Measurements from ENCODE around the gene ACSF2. TPM values are rescaled to one million over a fixed set of nuclear protein-coding genes. Genes with fewer than 3 reads are reported as not detected.

The ACSF2 gene
- total RNA-seq: 31.5 and 34.5 TPM in 2 replicates
- long read RNA-seq, transcript ACSF2-201 (16 exons, 2,235 nt): major isoform, 12 of 20 reads
- long read RNA-seq, partial matches to known transcripts: 7 of 20 reads
- long read RNA-seq, other reads (novel, unspliced or antisense): 1 of 20 reads

GRCh38 chr17:50425682-50426471 is at the start of gene ACSF2:
Gene ACSF2 (plus strand): TSS chr17:50426218. CDS start chr17:50426262, 44 bp downstream.
- Mint-ChIP-seq H3K9me3 (peaks cover 3% of the 10 kb centered on the region), H3K27me3 (ENCODE audit: low read depth) (no peaks in the 10 kb centered on the region), H3K4me3 (peak within 1 kb of the TSS; percentile 85), H3K4me1 (peaks cover 36% of the 10 kb centered on the region), H3K36me3 (ENCODE audit: low read depth) (no peaks in the 10 kb centered on the region), H3K27ac (ENCODE audit: unreplicated experiment) (peak within 1 kb of the TSS; percentile 78)
- peak; percentile 45 for DNase-seq (ENCODE audit: low read depth, low spot score)
- TF ChIP-seq, protein P1, sequence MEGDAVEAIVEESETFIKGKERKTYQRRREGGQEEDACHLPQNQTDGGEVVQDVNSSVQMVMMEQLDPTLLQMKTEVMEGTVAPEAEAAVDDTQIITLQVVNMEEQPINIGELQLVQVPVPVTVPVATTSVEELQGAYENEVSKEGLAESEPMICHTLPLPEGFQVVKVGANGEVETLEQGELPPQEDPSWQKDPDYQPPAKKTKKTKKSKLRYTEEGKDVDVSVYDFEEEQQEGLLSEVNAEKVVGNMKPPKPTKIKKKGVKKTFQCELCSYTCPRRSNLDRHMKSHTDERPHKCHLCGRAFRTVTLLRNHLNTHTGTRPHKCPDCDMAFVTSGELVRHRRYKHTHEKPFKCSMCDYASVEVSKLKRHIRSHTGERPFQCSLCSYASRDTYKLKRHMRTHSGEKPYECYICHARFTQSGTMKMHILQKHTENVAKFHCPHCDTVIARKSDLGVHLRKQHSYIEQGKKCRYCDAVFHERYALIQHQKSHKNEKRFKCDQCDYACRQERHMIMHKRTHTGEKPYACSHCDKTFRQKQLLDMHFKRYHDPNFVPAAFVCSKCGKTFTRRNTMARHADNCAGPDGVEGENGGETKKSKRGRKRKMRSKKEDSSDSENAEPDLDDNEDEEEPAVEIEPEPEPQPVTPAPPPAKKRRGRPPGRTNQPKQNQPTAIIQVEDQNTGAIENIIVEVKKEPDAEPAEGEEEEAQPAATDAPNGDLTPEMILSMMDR (conservative IDR thresholded peaks at IDR 0.05): no peak

DNA sequence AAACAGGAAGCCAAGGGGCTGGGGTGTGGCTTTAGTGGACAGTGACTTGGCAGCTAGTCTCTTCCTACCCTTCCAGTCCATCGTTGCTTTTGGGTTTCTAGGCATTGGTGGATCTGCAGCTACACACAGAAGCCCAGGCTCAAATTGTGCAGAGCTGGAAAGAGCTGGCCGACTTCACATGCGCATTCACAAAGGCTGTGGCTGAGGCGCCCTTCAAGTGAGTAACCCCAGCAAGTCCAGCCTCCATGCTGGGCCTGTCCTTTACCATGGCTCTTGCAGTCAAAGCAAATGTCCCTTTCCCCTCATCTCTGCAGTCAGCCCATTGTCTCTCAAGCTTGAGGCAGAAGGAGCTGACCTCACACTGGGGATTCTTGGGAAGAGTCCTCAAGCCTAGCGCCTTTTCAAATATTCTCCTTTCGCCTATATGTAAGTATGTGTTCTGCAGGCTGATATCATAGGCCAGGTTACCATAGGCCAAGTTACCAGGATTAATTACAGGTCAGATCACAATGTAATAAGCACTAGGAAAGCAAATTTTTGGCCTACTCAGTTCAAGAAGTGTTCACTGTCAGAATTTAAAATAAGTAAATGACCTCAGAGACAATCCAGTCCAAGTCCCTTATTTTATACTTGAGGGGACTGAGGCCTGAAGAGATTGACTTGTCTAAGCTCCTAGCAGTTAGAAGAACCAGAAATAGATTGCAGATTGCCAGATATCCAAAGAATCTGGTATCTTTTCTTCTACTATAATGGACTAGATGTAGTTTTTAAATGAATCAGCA is 46.5 kb upstream of the ACSF2 start:
- Mint-ChIP-seq H3K36me3 (ENCODE audit: low read depth) (peaks cover 15% of the 10 kb centered on the region), H3K27ac (ENCODE audit: unreplicated experiment) (no peak overlapping the region), H3K27me3 (ENCODE audit: low read depth) (no peaks in the 10 kb centered on the region), H3K4me3 (no peak overlapping the region), H3K9me3 (no peaks in the 10 kb centered on the region), H3K4me1 (no peaks in the 10 kb centered on the region)
- TF ChIP-seq, protein P1 (conservative IDR thresholded peaks at IDR 0.05): no peak
- no peak for DNase-seq (ENCODE audit: low read depth, low spot score)

- H3K9me3 Mint-ChIP-seq: no peaks in the 10 kb centered on the region
- H3K27me3 Mint-ChIP-seq (ENCODE audit: low read depth): no peaks in the 10 kb centered on the region
- peaks cover 17% of the 10 kb centered on the region for H3K36me3 Mint-ChIP-seq (ENCODE audit: low read depth)
- DNase-seq (ENCODE audit: low read depth, low spot score): no peak
- H3K4me1 Mint-ChIP-seq: no peaks in the 10 kb centered on the region
- no peak overlapping the region for H3K27ac Mint-ChIP-seq (ENCODE audit: unreplicated experiment)
- TF ChIP-seq, protein P1 (conservative IDR thresholded peaks at IDR 0.05): no peak
- H3K4me3 Mint-ChIP-seq: no peak overlapping the region
These were observed 45.4 kb upstream of the ACSF2 start for GRCh38 chr17:50380369-50381259.

- Mint-ChIP-seq H3K27ac (ENCODE audit: unreplicated experiment) (no peak overlapping the region), H3K27me3 (ENCODE audit: low read depth) (no peaks in the 10 kb centered on the region), H3K4me1 (no peaks in the 10 kb centered on the region), H3K4me3 (no peak overlapping the region), H3K36me3 (ENCODE audit: low read depth) (peaks cover 18% of the 10 kb centered on the region), H3K9me3 (no peaks in the 10 kb centered on the region)
- TF ChIP-seq, protein P1 (conservative IDR thresholded peaks at IDR 0.05): no peak
- no peak for DNase-seq (ENCODE audit: low read depth, low spot score)
These were observed 44.7 kb upstream of the ACSF2 start for GRCh38 chr17:50381260-50381815.

DNA sequence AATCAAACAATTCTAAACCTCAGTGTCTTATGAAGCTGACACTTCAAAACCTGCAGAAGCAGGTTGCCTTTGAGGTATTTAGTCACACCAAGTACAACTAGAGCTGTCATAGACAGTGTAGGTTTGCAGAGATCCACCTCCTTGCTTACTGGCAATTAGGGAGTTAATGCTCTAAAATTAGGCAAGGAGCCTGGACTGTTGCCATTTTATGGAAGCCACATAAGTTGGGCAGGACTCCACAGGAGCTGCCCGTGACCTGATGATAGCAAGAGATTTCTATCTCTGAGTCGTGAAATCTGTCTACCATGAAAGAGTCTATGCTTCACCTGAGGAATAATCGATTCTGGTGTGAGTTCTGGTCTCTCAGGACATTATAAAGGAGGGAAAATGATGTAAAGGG is 44.1 kb upstream of the ACSF2 start:
- H3K4me1 Mint-ChIP-seq: no peaks in the 10 kb centered on the region
- no peaks in the 10 kb centered on the region for H3K9me3 Mint-ChIP-seq
- H3K36me3 Mint-ChIP-seq (ENCODE audit: low read depth): peaks cover 21% of the 10 kb centered on the region
- DNase-seq (ENCODE audit: low read depth, low spot score): no peak
- H3K4me3 Mint-ChIP-seq: no peak overlapping the region
- H3K27ac Mint-ChIP-seq (ENCODE audit: unreplicated experiment): no peak overlapping the region
- TF ChIP-seq, protein P1 (conservative IDR thresholded peaks at IDR 0.05): no peak
- no peaks in the 10 kb centered on the region for H3K27me3 Mint-ChIP-seq (ENCODE audit: low read depth)
